ENCODE data around the gene DRD2. TPM values are rescaled to one million over a fixed set of nuclear protein-coding genes. Genes with fewer than 3 reads are reported as not detected.

The DRD2 gene
- total and polyA plus RNA-seq, 4 donors: not detected

DNA sequence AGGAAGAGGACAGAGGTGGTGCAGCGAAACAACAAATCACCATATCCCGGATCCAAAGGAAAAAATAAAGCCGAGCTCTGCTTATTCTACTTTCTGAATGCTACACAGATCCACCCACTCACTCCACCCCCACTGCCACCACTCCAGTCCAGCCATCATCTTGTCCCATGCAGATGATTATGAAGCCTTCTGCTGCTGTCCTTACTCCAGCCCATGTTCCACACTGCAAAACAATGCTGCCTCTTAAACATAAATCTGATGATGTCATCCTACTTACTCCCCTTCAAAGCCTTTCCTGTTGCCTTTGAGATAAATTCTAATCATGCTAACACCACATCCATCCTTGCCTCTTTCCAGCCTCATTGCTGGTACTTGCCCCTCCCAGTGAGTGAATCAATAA is 6.5 kb upstream of the DRD2 start:
- H3K27me3 ChIP-seq (ENCODE audit: control insufficient read depth in 4 of 4, insufficient read depth in 4 of 4, low read length in 3 of 4): peaks cover 0 to 11% (median 2%) of the 10 kb centered on the region in 4 donors
- H3K27ac ChIP-seq (ENCODE audit: low read depth in 1 of 2, low read length in 2 of 2): no peak overlapping the region
- WGBS: 82% methylated on average over 3 of the region's 3 CpGs

DNA sequence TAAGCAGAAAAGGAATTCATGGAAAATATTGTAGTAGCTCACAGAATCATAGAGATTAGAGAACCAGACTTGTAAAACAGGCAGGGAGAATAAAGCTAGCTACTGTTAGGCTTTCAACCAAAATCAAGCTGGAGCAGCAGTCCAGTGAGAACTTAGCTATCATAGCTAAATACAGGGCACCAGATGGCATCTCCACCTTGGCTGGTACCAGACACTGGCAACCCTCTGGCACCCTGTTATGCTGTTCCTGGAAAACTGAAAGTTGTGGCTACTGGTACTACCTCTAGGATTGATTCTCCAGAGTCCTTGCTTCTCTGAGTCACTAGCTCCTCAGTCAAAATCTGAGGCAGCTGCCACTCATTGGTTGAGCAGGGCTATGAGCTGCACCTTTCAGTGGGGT is 6.0 kb upstream of the DRD2 start:
- TF ChIP-seq NR2F2 (IDR thresholded peaks at IDR 0.05) (no peak), JUND (IDR thresholded peaks at IDR 0.05) (no peak), FOXA2 (IDR thresholded peaks at IDR 0.05) (no peak), RAD21 (IDR thresholded peaks at IDR 0.05) (no peak), YY1 (IDR thresholded peaks at IDR 0.05) (no peak), HNF4G (IDR thresholded peaks at IDR 0.05) (no peak), TAF1 (conservative IDR thresholded peaks at IDR 0.05) (no peak), FOXA1 (IDR thresholded peaks at IDR 0.05) (no peak), EGR1 (IDR thresholded peaks at IDR 0.05; ENCODE audit: low read depth in 2 of 2) (no peak), HNF4A (conservative IDR thresholded peaks at IDR 0.05) (no peak)
- TF ChIP-seq, protein P1, sequence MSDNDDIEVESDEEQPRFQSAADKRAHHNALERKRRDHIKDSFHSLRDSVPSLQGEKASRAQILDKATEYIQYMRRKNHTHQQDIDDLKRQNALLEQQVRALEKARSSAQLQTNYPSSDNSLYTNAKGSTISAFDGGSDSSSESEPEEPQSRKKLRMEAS (IDR thresholded peaks at IDR 0.05): no peak
- TF ChIP-seq, protein P2, sequence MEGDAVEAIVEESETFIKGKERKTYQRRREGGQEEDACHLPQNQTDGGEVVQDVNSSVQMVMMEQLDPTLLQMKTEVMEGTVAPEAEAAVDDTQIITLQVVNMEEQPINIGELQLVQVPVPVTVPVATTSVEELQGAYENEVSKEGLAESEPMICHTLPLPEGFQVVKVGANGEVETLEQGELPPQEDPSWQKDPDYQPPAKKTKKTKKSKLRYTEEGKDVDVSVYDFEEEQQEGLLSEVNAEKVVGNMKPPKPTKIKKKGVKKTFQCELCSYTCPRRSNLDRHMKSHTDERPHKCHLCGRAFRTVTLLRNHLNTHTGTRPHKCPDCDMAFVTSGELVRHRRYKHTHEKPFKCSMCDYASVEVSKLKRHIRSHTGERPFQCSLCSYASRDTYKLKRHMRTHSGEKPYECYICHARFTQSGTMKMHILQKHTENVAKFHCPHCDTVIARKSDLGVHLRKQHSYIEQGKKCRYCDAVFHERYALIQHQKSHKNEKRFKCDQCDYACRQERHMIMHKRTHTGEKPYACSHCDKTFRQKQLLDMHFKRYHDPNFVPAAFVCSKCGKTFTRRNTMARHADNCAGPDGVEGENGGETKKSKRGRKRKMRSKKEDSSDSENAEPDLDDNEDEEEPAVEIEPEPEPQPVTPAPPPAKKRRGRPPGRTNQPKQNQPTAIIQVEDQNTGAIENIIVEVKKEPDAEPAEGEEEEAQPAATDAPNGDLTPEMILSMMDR (IDR thresholded peaks at IDR 0.05; ENCODE audit: low read depth, low read length, missing input control): no peak
- TF ChIP-seq, protein P3, sequence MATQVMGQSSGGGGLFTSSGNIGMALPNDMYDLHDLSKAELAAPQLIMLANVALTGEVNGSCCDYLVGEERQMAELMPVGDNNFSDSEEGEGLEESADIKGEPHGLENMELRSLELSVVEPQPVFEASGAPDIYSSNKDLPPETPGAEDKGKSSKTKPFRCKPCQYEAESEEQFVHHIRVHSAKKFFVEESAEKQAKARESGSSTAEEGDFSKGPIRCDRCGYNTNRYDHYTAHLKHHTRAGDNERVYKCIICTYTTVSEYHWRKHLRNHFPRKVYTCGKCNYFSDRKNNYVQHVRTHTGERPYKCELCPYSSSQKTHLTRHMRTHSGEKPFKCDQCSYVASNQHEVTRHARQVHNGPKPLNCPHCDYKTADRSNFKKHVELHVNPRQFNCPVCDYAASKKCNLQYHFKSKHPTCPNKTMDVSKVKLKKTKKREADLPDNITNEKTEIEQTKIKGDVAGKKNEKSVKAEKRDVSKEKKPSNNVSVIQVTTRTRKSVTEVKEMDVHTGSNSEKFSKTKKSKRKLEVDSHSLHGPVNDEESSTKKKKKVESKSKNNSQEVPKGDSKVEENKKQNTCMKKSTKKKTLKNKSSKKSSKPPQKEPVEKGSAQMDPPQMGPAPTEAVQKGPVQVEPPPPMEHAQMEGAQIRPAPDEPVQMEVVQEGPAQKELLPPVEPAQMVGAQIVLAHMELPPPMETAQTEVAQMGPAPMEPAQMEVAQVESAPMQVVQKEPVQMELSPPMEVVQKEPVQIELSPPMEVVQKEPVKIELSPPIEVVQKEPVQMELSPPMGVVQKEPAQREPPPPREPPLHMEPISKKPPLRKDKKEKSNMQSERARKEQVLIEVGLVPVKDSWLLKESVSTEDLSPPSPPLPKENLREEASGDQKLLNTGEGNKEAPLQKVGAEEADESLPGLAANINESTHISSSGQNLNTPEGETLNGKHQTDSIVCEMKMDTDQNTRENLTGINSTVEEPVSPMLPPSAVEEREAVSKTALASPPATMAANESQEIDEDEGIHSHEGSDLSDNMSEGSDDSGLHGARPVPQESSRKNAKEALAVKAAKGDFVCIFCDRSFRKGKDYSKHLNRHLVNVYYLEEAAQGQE (IDR thresholded peaks at IDR 0.05): no peak
- TF ChIP-seq, protein P4, sequence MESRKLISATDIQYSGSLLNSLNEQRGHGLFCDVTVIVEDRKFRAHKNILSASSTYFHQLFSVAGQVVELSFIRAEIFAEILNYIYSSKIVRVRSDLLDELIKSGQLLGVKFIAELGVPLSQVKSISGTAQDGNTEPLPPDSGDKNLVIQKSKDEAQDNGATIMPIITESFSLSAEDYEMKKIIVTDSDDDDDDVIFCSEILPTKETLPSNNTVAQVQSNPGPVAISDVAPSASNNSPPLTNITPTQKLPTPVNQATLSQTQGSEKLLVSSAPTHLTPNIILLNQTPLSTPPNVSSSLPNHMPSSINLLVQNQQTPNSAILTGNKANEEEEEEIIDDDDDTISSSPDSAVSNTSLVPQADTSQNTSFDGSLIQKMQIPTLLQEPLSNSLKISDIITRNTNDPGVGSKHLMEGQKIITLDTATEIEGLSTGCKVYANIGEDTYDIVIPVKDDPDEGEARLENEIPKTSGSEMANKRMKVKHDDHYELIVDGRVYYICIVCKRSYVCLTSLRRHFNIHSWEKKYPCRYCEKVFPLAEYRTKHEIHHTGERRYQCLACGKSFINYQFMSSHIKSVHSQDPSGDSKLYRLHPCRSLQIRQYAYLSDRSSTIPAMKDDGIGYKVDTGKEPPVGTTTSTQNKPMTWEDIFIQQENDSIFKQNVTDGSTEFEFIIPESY (IDR thresholded peaks at IDR 0.05): no peak
- TF ChIP-seq, protein P5, sequence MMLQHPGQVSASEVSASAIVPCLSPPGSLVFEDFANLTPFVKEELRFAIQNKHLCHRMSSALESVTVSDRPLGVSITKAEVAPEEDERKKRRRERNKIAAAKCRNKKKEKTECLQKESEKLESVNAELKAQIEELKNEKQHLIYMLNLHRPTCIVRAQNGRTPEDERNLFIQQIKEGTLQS (IDR thresholded peaks at IDR 0.05): no peak
- peaks cover 0 to 13% (median 3%) of the 10 kb centered on the region in 4 donors for H3K27me3 ChIP-seq (ENCODE audit: control insufficient read depth in 4 of 4, insufficient read depth in 4 of 4, low read length in 3 of 4)
- H3K36me3 ChIP-seq (ENCODE audit: control insufficient read depth in 4 of 4, insufficient read depth in 3 of 4, low read depth in 1 of 4, low read length in 3 of 4): no peaks in the 10 kb centered on the region
- no peaks in the 10 kb centered on the region for H3K9me3 ChIP-seq (ENCODE audit: control insufficient read depth in 4 of 4, low read length in 3 of 4)
- no peak overlapping the region for H3K9ac ChIP-seq (ENCODE audit: low read depth in 1 of 2, low read length in 2 of 2)
- H3K27ac ChIP-seq (ENCODE audit: low read depth in 1 of 2, low read length in 2 of 2): no peak overlapping the region
- no peaks in the 10 kb centered on the region for H3K4me1 ChIP-seq (ENCODE audit: control insufficient read depth in 4 of 4, insufficient read depth in 4 of 4, low read length in 3 of 4)
- no peak overlapping the region for H3K4me3 ChIP-seq (ENCODE audit: low read depth in 1 of 3, low read length in 3 of 3)
- no peak for DNase-seq (ENCODE audit: low spot score)

More for the DNA sequence above, 6.5 kb upstream of the DRD2 start:
- H3K9ac ChIP-seq (ENCODE audit: low read depth in 1 of 2, low read length in 2 of 2): no peak overlapping the region
- no peaks in the 10 kb centered on the region for H3K36me3 ChIP-seq (ENCODE audit: control insufficient read depth in 4 of 4, insufficient read depth in 3 of 4, low read depth in 1 of 4, low read length in 3 of 4)
- H3K4me1 ChIP-seq (ENCODE audit: control insufficient read depth in 4 of 4, insufficient read depth in 4 of 4, low read length in 3 of 4): no peaks in the 10 kb centered on the region
- no peak for DNase-seq (ENCODE audit: low spot score)
- H3K4me3 ChIP-seq (ENCODE audit: low read depth in 1 of 3, low read length in 3 of 3): no peak overlapping the region
- H3K9me3 ChIP-seq (ENCODE audit: control insufficient read depth in 4 of 4, low read length in 3 of 4): no peaks in the 10 kb centered on the region
- TF ChIP-seq, protein P4 (IDR thresholded peaks at IDR 0.05): no peak
- no peak for TF ChIP-seq EGR1 (IDR thresholded peaks at IDR 0.05; ENCODE audit: low read depth in 2 of 2)
- no peak for TF ChIP-seq HNF4A (conservative IDR thresholded peaks at IDR 0.05)
